Measurements from ENCODE around the gene GALM.

DNA sequence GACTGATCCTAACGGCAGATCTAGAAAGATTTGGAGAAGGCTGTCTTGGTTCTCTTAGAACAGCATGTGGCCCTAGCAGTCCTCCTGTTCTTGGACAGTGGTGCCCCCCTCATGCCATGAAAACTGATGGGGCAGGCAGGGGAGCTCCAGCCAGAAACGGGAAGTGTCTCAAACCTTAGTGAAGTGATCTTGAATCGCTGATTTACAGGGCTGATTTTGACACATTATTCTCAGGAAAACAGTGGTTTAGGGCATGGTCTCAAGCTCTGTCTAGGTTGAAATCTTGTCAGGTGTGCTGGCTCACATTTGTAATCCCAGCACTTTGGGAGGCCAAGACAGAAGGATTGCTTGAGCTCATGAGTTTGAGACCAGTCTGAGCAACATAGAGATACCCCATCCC is 47.4 kb downstream of the GALM start:
- TF ChIP-seq SIN3A (IDR thresholded peaks at IDR 0.05; ENCODE audit: borderline replicate concordance, insufficient read depth, low read length) (no peak), TAF1 (IDR thresholded peaks at IDR 0.05; ENCODE audit: borderline replicate concordance, insufficient read depth, low read length) (no peak), POLR2AphosphoS5 (IDR thresholded peaks at IDR 0.05; ENCODE audit: low read depth, low read length) (no peak)
- TF ChIP-seq, protein P1, sequence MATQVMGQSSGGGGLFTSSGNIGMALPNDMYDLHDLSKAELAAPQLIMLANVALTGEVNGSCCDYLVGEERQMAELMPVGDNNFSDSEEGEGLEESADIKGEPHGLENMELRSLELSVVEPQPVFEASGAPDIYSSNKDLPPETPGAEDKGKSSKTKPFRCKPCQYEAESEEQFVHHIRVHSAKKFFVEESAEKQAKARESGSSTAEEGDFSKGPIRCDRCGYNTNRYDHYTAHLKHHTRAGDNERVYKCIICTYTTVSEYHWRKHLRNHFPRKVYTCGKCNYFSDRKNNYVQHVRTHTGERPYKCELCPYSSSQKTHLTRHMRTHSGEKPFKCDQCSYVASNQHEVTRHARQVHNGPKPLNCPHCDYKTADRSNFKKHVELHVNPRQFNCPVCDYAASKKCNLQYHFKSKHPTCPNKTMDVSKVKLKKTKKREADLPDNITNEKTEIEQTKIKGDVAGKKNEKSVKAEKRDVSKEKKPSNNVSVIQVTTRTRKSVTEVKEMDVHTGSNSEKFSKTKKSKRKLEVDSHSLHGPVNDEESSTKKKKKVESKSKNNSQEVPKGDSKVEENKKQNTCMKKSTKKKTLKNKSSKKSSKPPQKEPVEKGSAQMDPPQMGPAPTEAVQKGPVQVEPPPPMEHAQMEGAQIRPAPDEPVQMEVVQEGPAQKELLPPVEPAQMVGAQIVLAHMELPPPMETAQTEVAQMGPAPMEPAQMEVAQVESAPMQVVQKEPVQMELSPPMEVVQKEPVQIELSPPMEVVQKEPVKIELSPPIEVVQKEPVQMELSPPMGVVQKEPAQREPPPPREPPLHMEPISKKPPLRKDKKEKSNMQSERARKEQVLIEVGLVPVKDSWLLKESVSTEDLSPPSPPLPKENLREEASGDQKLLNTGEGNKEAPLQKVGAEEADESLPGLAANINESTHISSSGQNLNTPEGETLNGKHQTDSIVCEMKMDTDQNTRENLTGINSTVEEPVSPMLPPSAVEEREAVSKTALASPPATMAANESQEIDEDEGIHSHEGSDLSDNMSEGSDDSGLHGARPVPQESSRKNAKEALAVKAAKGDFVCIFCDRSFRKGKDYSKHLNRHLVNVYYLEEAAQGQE (IDR thresholded peaks at IDR 0.05; ENCODE audit: insufficient read depth in 1 of 2, low read depth in 2 of 2, low read length in 2 of 2) = no peak

Data from PFSK-1 (cell line).